K562 (cell line): ENCODE data around the gene HMGCL. TPM values are rescaled to one million over a fixed set of nuclear protein-coding genes. Genes with fewer than 3 reads are reported as not detected.

ENCODE experiments used
- BRCA1 ChIP-seq, 2 experiments: fragments of 450-650 bp in 1 of 2; sonication (generic) in 1 of 2; formaldehyde crosslinking in 1 of 2; IDR thresholded peaks; 2 replicates each; pipeline versions ENCODE4 v1.5.0 to v1.6.1; 2017 to 2020; ENCODE audit warnings: mild to moderate bottlenecking in 1 of 2, missing genetic modification reagents in 1 of 2
- ELF2 ChIP-seq: fragments of 250-450 bp; sonication (Bioruptor Pico); IDR thresholded peaks from 2 replicates; pipeline ENCODE4 v1.5.0; 2021; ENCODE audit warnings: mild to moderate bottlenecking
- HDAC2 ChIP-seq: fragments of 450-650 bp; IDR thresholded peaks from 2 replicates; pipeline ENCODE4 v1.6.1; 2016; ENCODE audit warnings: mild to moderate bottlenecking
- NCOR1 ChIP-seq: fragments of 450-650 bp; IDR thresholded peaks from 2 replicates; pipeline ENCODE4 v1.6.1; 2016; ENCODE audit warnings: mild to moderate bottlenecking, moderate library complexity
- TCF7L2 ChIP-seq: fragments of 150-350 bp; IDR thresholded peaks from 2 replicates; pipeline ENCODE4 v1.6.1; 2016; ENCODE audit warnings: low read depth, mild to moderate bottlenecking, low read length, moderate library complexity
- YY1 ChIP-seq, 3 experiments: IDR thresholded peaks; 2 replicates each; pipeline ENCODE4 v1.6.1; 2011; ENCODE audit warnings: low read length in 2 of 3, mild to moderate bottlenecking in 2 of 3, moderate library complexity in 2 of 3, borderline replicate concordance in 1 of 3, control low read depth in 1 of 3, low read depth in 1 of 3; ENCODE audit not compliant: insufficient read depth in 3 of 3, insufficient replicate concordance in 2 of 3, control insufficient read depth in 1 of 3, insufficient read length in 1 of 3; ENCODE audit errors: extremely low read depth in 1 of 3
- ZNF184 ChIP-seq: sonication (generic); formaldehyde crosslinking; IDR thresholded peaks from 2 replicates; pipeline ENCODE4 v1.5.0; 2020; ENCODE audit warnings: missing genetic modification reagents
- ZNF766 ChIP-seq: fragments of 200-800 bp; sonication (Bioruptor generic); conservative IDR thresholded peaks from 2 replicates; pipeline ENCODE4 v1.6.1; 2016; ENCODE audit warnings: missing genetic modification characterization, missing compliant biosample characterization
- ZNF79 ChIP-seq: fragments of 250-450 bp; sonication (Bioruptor Pico); IDR thresholded peaks from 2 replicates; pipeline ENCODE4 v1.4.0; 2020; ENCODE audit warnings: low read depth, mild to moderate bottlenecking, moderate library complexity
- polyA plus RNA-seq, 8 experiments: library from polyadenylated mRNA; depleted of rRNA in 4 of 8; stranded (reverse) in 5 of 8; unstranded in 3 of 8; fragments of >200 nt; fragmentation: Nextera tagmentation in 2 of 8; fragmentation: Illumina TruSeq in 1 of 8; extraction: Ambion mirVana in 2 of 8; extraction: Trizol in 1 of 8; gene quantifications; 2 replicates each; pipeline versions ENCODE4 v1.2.1 to v1.2.3, GENCODE V29; 2011 to 2014; ENCODE audit warnings: inconsistent platforms in 1 of 8, missing spikeins in 1 of 8
- total RNA-seq, 7 experiments: library from RNA; depleted of rRNA in 6 of 7; stranded (reverse); fragments of >200 nt in 6 of 7; fragmentation: Illumina TruSeq in 2 of 7; extraction: Trizol in 2 of 7; gene quantifications; 2 replicates each; pipeline versions ENCODE4 v1.2.1 to v1.2.3, GENCODE V29; 2011 to 2021; ENCODE audit warnings: low replicate concordance in 1 of 7
- TF ChIP-seq, protein P1 (sequence below): fragments of 450-650 bp; IDR thresholded peaks from 2 replicates; pipeline ENCODE4 v1.6.1; 2016; ENCODE audit warnings: mild to moderate bottlenecking, moderate library complexity
- TF ChIP-seq, protein P2 (sequence below): IDR thresholded peaks from 3 replicates; pipeline ENCODE4 v1.6.1; 2011; ENCODE audit warnings: borderline replicate concordance, mild to moderate bottlenecking, moderate library complexity; ENCODE audit not compliant: insufficient read length; ENCODE audit errors: extremely low read depth
- TF ChIP-seq, protein P3 (sequence below), 2 experiments: fragments of 250-450 bp in 1 of 2; fragments of 450-650 bp in 1 of 2; sonication (Bioruptor Pico) in 1 of 2; IDR thresholded peaks; 2 replicates each; pipeline versions ENCODE4 v1.6.1 to v1.8.0; 2016 to 2021; ENCODE audit warnings: mild to moderate bottlenecking in 2 of 2, moderate library complexity in 2 of 2, missing compliant biosample characterization in 1 of 2, missing genetic modification characterization in 1 of 2

The HMGCL gene
- total and polyA plus RNA-seq, 9 of the 15 experiments (the other 6 are each of a cell fraction or from before 2014, with no cell fraction given): 18.0 to 82.2 (median 24.2) TPM

DNA sequence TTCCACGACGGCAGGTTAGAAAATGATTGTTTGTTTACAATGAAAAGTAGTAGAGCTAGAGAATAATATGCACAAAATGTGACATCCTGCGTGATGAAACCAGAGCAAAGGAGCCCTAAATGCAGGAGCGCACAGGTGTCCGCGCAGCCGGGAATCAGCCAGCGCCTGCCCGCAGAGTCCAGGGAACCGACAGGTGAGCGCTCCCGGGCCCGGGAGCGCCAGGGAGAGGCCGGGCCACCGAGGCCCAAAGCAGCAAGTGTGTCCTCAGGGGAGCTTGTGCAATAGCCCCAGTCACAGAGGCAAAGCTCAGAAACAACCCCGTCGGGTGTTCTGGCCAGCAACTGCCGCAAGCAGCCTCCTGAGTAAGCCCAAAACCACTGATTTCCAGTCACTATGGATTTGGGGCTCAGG, 23.9 kb downstream of the HMGCL start (continued):
- TF ChIP-seq, protein P1, sequence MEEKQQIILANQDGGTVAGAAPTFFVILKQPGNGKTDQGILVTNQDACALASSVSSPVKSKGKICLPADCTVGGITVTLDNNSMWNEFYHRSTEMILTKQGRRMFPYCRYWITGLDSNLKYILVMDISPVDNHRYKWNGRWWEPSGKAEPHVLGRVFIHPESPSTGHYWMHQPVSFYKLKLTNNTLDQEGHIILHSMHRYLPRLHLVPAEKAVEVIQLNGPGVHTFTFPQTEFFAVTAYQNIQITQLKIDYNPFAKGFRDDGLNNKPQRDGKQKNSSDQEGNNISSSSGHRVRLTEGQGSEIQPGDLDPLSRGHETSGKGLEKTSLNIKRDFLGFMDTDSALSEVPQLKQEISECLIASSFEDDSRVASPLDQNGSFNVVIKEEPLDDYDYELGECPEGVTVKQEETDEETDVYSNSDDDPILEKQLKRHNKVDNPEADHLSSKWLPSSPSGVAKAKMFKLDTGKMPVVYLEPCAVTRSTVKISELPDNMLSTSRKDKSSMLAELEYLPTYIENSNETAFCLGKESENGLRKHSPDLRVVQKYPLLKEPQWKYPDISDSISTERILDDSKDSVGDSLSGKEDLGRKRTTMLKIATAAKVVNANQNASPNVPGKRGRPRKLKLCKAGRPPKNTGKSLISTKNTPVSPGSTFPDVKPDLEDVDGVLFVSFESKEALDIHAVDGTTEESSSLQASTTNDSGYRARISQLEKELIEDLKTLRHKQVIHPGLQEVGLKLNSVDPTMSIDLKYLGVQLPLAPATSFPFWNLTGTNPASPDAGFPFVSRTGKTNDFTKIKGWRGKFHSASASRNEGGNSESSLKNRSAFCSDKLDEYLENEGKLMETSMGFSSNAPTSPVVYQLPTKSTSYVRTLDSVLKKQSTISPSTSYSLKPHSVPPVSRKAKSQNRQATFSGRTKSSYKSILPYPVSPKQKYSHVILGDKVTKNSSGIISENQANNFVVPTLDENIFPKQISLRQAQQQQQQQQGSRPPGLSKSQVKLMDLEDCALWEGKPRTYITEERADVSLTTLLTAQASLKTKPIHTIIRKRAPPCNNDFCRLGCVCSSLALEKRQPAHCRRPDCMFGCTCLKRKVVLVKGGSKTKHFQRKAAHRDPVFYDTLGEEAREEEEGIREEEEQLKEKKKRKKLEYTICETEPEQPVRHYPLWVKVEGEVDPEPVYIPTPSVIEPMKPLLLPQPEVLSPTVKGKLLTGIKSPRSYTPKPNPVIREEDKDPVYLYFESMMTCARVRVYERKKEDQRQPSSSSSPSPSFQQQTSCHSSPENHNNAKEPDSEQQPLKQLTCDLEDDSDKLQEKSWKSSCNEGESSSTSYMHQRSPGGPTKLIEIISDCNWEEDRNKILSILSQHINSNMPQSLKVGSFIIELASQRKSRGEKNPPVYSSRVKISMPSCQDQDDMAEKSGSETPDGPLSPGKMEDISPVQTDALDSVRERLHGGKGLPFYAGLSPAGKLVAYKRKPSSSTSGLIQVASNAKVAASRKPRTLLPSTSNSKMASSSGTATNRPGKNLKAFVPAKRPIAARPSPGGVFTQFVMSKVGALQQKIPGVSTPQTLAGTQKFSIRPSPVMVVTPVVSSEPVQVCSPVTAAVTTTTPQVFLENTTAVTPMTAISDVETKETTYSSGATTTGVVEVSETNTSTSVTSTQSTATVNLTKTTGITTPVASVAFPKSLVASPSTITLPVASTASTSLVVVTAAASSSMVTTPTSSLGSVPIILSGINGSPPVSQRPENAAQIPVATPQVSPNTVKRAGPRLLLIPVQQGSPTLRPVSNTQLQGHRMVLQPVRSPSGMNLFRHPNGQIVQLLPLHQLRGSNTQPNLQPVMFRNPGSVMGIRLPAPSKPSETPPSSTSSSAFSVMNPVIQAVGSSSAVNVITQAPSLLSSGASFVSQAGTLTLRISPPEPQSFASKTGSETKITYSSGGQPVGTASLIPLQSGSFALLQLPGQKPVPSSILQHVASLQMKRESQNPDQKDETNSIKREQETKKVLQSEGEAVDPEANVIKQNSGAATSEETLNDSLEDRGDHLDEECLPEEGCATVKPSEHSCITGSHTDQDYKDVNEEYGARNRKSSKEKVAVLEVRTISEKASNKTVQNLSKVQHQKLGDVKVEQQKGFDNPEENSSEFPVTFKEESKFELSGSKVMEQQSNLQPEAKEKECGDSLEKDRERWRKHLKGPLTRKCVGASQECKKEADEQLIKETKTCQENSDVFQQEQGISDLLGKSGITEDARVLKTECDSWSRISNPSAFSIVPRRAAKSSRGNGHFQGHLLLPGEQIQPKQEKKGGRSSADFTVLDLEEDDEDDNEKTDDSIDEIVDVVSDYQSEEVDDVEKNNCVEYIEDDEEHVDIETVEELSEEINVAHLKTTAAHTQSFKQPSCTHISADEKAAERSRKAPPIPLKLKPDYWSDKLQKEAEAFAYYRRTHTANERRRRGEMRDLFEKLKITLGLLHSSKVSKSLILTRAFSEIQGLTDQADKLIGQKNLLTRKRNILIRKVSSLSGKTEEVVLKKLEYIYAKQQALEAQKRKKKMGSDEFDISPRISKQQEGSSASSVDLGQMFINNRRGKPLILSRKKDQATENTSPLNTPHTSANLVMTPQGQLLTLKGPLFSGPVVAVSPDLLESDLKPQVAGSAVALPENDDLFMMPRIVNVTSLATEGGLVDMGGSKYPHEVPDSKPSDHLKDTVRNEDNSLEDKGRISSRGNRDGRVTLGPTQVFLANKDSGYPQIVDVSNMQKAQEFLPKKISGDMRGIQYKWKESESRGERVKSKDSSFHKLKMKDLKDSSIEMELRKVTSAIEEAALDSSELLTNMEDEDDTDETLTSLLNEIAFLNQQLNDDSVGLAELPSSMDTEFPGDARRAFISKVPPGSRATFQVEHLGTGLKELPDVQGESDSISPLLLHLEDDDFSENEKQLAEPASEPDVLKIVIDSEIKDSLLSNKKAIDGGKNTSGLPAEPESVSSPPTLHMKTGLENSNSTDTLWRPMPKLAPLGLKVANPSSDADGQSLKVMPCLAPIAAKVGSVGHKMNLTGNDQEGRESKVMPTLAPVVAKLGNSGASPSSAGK: peak; percentile 56
- TF ChIP-seq, protein P2, sequence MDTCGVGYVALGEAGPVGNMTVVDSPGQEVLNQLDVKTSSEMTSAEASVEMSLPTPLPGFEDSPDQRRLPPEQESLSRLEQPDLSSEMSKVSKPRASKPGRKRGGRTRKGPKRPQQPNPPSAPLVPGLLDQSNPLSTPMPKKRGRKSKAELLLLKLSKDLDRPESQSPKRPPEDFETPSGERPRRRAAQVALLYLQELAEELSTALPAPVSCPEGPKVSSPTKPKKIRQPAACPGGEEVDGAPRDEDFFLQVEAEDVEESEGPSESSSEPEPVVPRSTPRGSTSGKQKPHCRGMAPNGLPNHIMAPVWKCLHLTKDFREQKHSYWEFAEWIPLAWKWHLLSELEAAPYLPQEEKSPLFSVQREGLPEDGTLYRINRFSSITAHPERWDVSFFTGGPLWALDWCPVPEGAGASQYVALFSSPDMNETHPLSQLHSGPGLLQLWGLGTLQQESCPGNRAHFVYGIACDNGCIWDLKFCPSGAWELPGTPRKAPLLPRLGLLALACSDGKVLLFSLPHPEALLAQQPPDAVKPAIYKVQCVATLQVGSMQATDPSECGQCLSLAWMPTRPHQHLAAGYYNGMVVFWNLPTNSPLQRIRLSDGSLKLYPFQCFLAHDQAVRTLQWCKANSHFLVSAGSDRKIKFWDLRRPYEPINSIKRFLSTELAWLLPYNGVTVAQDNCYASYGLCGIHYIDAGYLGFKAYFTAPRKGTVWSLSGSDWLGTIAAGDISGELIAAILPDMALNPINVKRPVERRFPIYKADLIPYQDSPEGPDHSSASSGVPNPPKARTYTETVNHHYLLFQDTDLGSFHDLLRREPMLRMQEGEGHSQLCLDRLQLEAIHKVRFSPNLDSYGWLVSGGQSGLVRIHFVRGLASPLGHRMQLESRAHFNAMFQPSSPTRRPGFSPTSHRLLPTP: no peak
- TF ChIP-seq HDAC2 (no peak), BRCA1 (IDR thresholded peaks at IDR 0.05) (no peak), BRCA1 (CRISPR knock-in tag; IDR thresholded peaks at IDR 0.05) (no peak), ZNF184 (CRISPR knock-in tag) (no peak), ELF2 (CRISPR knock-in tag) (no peak), ZNF79 (no peak), ZNF766 (CRISPR knock-in tag) (0 out of 2 replicates have a peak, but pooled peaks have one; percentile 31), NCOR1 (no peak), YY1 (IDR thresholded peaks at IDR 0.05; ENCODE audit: borderline replicate concordance in 1 of 3, control insufficient read depth in 1 of 3, extremely low read depth in 1 of 3, insufficient read depth in 3 of 3, insufficient read length in 1 of 3, insufficient replicate concordance in 2 of 3, low read depth in 1 of 3, low read length in 2 of 3) (no peak), TCF7L2 (no peak)
- TF ChIP-seq, protein P3, sequence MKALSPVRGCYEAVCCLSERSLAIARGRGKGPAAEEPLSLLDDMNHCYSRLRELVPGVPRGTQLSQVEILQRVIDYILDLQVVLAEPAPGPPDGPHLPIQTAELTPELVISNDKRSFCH (CRISPR knock-in tag; IDR thresholded peaks at IDR 0.05): no peak
- TF ChIP-seq, protein P3 (tag; IDR thresholded peaks at IDR 0.05): no peak
